G401.6 (cell line): ENCODE data around the gene LCP1.

Experiments
- FAIRE-seq: peaks from 2 replicates; lab custom pipeline; 2012; peaks lifted over from hg19 to GRCh38; lab: Jason Lieb, UNC

The LCP1 gene

DNA sequence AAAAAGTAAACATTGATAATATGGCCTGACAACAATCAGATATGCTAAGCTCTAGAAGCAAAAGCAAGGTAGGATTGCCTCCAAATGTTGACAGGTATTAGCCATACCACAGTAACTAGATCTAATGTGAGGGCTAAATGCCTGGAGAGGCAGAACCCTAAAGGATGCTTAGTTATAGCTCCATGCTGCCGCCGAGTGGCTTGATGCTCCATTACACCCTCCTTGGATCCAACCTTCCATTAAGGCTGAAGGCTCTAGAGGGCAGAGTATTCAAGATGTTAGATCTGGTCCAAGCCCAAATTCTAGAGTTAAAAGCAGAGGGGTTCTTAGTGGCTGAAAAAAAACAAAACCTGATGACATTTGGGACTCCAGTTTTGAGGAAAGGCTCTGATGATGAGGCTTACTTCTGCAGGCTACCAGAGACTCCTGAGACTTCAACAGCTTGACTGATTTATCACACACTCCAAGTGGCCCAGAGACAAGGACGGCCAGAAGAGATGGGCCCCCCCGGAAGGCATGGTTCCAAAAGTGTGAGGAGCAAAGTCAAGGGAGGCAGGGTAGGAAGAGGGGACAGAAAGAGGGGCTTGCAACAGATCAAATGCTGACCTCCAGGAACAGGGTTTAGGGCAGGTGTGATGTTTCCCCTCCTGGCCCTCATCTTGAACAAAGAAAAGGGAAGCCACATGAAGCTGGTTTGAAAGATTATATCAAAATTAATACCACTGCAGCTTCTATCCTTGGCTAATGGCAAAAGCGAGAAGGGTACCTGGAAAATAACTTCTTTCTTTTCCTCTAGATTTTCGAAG, 55.2 kb downstream of the LCP1 start:
- FAIRE-seq, result peak; percentile 47

DNA sequence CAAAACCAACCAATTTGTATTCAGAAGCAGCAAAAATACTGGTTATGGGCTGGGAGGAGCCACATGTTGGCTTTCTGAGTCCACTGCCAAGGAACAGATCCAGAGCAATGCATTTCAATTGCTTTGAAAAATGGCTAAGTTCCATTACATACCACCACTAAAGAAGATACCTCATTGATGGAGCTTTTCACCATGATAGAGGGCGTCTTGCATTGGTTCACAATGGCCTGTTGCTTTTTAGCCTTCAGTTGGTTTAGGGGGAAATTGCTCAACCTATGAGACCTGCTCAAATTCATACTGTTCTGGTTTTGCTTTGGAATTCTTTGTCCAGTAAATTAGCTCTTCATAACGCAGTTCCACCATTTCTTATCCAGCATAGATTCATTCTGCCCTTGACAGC, 55.9 kb downstream of the LCP1 start:
- FAIRE-seq, result no peak

DNA sequence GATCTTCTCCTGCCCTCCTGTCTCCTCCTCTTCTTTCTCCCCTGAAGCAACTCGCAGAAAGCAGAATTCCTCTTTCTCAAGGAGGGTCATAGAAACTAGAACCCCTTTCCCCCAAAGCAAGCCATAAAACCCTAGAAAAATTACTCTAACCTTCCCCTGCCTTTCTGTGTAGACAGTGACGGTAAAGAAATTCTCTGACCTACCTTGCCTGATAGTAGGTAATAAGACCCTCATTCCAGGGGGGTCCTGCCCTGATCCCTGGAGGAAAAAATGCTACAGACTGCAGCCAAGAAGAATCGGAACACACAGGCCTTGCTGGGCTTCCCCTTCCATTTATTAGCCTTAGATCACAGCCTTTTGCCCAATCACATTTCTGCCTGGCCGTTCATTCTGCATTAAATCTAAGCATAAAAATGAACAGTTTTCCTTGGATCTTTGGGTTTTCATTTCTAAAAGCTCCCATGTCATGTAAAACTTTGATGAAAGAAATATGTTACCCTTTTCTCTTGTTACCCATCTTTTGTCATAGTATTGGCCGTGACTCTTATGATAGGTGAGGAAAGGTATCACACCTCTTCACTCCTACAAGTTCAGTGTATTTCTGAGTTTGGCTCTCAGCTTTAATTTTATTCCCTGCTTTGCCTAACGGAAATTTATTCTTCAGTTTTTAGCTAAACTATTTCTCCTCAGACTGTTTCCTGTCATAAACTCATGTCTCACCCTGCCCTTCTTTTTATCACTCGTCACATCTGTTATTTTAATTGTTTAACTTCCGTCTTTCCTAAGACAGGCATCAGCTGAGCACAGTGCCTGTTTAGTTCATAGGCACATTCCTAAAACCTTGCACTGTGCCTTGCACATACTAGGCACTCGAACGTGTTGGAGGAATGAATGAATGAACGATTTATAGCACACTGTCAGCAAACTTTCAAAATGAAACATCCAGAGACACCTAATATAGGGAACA, 56.7 kb downstream of the LCP1 start:
- no peak for FAIRE-seq

DNA sequence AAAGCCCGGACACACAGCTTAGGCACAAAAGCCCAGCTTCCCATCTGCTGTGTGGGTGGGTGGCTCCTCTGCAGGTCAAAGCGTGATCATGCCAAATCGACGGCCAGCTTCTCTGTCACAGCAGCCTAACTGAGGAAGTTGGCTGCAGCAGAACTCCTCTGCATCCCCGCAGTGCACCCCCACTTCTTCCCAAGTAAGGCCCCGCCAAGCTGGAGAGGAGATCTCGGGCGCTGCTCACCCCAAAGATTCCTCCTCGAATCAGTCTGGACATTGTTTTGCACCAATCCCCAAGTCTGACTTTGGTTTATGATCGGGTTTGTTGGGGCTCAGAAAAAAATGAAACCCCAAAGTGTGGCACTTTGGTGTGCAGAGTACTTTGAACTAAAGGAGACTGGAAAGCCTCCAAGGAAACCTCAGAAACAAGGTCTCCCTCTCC, 57.4 kb downstream of the LCP1 start:
- FAIRE-seq, result no peak

DNA sequence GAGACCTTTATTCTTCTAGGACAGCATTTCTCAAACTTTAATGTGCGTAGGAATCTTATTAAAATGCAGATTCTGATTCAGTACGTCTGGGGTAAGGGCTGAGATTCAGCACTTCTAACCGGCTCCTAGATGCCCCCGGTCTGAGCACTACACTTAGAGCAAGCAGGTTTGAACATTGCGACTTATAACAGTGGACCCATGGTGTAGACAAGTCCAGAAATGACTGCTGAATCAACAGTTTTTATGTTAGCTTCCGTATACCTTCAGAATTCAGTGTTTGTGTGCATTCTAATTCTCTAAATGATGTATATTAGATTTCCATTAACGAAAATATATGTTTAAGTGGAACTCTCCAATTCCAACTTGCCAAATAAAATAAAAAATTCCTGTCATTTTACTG, 59.7 kb downstream of the LCP1 start:
- FAIRE-seq, result no peak

DNA sequence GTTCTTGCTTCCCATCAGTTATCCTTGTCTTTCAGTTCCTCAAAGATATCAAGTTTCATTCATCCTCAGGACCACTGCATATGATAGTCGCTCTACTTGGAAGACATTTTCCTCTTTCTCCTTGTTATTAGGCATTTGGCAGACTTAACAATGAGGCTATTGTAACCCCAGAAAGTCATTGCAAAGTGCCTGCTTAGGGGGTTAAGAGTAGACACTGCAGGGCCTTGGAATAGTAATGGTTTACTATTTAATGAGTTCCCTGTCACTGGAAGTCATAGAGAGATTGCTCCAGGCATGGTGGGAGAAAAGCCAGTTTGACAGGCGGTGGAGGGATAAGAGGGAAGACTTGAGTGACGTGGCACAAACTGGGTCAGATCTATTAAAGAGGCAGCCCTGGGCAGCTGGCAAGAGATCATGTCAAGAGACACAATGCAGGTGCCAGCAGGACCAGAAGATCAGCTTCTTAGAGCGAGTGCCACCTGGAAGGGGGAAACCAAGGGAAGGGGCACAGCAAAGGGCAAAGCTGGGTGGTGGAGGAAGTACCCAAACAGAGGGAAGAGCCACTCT, 60.3 kb downstream of the LCP1 start:
- no peak for FAIRE-seq

DNA sequence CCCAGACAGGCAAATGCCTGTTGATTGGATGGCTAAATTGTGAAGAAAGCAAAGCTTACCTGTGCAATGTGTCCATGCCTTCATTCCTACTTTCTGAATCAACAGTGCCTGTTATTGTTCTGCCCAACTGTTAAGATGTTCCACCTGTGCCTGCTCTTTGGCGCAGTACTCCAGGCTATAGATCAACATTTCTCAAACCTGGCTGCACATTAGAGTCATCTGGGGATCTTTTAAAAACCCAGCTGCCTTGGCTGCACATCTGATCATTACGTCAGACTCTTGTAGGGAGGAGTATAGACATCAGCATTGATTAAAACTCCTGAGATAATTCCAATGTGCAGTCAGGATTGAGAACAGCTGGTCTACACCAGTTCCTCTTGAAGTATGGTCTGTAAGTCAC, 60.9 kb downstream of the LCP1 start:
- FAIRE-seq, result no peak

DNA sequence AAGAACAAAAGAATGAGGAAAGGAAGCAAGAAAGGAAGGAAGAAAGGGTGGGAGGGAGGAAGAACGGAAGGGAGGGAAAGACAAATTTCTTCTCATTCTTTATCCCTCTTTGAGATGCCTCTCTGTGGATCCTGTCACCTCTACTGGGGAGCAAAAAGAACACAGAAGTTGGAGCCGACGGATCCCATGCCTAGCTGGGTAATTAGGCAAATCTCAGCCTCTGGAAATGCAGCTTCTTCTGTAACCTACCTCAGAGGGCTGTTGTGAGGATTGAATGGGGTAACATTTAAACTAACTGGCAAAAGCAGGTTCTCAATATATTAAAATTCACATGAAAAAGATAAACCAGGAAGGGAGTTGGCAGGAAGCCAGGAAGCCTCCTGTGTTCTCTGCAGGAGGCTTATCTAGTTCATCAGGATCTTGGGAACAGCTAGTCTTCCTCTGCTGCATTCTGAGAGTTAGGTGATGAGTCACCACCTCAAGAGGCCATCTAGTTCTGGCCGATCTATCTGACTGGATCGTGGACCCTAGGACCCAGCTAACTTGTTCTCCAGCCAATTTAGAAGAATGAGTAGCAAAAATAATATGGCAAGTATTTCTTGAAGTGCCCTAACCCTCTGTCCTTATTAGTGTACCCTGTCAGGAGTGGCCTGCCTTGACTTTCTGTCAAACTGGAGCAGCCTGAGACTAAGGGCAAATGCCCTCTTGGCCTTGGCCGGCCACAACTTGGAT, 61.9 kb downstream of the LCP1 start:
- FAIRE-seq, result no peak

- FAIRE-seq, result no peak
Observed at GRCh38 chr13:46116653-46117502, 65.1 kb downstream of the LCP1 start.

DNA sequence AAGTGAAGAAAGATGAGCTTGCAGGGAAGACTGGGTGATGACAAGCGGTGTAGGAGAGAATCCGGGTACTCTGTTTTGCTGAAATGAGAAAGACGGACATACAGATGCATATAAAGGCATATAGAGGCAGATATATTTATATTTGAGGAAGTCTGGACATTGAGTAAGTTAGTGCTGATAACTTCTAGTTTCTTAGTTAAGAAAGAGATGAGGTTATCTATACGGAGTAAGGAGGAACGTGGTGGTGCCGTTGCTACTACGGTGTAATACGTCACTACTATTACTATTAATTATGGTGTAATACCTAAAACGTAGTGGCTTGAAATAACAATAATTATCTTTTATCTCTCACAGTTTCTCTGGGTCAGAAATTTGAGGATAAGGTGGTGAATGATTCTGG, 67.4 kb downstream of the LCP1 start:
- no peak for FAIRE-seq

DNA sequence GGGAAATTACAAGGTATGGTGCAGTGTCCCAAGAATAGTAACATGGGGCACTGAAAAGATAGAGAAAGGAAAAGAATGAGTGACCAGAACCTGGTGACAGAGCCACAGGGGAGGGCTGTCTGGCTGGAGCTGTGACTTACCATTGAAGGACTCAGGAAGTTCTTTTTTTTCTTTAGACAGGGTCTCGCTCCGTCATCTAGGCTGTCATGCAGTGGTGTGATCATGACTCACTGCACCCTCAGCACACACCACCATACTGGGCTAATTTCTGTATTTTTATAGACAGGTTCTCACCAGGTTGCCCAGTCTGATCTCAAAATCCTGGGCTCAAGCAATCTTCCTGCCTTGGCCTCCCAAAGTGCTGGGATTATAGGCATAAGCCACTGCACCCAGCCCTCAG, 68.4 kb downstream of the LCP1 start:
- FAIRE-seq, result no peak

- peak; percentile 47 for FAIRE-seq
Observed at GRCh38 chr13:46111151-46111550, 70.8 kb downstream of the LCP1 start.

GRCh38 chr13:46109451-46109850, 72.5 kb downstream of the LCP1 start:
- no peak for FAIRE-seq

DNA sequence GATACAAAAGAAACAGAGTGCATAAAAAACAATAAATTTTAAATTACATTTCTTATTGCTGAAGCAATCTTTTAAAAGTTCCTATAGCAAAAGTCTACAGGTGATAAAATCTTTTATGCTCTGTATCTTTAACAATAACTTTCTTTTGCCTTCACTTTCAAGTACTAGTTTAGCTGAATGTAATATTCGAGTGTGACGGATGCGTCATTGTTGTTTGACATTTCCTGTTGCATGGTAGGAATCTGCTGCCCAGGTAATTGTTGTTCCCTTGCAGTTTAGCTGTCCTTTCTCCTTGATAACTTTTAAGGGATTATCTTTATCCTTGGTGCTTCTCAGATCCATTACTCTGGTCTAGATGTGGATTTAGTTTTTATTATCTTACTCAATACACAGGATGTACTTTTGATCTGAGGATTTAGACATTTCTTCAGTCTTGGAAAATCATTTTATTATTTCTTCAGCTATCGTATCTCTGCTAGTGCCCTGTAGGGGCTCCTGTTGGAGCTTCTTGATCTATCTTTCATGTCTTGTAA, 75.1 kb downstream of the LCP1 start:
- no peak for FAIRE-seq

DNA sequence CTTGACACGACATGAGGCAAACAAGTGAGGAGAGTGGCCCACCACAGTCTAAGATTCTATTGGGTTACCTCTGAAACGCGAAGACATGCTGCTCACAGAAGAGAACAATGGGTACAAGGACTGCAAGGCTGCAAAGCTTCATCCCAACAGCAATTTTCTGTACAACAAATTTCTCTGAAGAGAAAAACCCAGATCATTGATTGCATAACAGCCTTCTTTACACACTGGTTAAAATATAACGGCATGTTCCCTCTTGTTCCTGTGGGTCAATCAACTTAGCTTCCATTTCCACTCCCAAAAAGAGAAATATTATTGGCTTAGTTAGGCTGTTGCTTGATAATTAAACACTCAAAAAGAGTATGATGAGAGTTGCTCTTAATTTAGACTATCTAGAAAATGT, 77.1 kb downstream of the LCP1 start, which contains the start of gene CPB2:
CPB2 (minus strand) TSS at position 166 of the 400 bp plus-strand sequence; CDS start at position 142, 24 bp downstream.
- FAIRE-seq, result no peak

DNA sequence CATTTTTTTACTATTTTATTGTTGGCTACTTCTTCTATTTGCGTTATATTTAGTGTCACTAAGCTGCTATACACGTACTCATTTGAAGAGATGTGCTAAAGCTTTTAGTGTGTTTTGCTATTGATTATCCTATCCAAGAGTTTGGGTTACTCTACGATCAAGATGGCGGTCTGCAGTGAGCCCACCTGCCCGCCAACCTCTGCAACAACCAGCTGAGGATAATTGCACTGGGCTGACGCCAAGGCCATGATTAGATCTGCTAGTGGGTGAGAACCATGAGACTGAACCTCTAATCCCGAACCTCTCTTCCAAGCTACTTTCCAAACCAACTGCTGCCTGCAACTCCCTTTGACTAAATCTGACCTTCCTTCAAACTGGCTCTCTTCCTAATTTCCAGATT, 78.9 kb downstream of the LCP1 start:
- FAIRE-seq, result no peak

DNA sequence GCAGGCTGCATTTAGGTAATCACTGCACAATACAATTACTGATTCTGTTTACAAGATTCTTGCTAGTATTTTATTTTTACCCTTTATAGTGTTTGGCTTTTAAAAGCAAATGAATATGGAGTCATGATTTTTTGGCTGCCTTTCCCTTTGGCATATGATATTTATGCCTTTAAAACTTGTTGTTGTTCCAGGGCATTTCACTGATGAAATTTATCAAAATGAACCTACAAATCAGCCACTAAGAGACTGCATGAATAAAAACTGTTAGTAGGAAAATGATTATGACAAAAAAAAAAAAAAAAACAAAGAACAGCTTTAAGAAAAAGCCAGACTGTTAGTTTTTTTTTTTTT, 79.7 kb downstream of the LCP1 start:
- FAIRE-seq, result no peak

DNA sequence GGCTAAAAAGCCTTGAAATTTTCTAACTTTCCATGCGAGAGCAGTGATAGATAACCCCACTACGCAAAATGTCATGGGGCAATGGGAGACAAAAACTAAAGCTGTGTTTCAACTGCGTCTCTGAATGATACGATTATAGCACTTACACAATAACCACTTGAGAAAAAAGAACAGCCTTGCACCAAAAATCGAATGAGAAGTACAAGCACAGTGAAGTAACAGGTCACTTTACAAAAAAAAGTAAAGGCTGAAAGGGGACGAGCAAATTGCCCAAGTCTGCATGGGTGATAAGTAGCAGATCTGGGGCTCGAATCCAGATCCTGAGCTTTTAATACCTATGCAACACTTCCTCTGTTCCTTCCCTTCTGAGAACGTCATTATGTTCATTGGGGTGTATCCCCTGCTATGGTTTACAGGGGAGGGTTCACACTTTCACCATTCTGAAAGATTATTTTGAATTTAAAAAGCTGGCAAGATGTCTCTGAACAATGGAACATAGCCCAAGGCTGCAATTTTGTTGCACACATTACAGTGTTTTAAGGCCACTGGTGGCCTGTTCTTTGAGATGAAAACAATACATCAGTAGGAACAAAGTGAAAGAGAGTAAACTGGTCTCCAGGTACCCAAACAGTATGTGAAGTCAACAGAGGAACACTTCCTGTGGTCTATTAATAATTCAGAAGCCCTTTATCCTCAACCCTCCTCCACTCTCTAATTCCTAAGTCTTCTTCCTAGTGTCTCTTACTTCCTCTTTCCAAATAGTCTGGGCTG, 80.3 kb downstream of the LCP1 start:
- no peak for FAIRE-seq

- no peak for FAIRE-seq
Observed at GRCh38 chr13:46101002-46101401, 81.0 kb downstream of the LCP1 start.

GRCh38 chr13:46100191-46100815, 81.7 kb downstream of the LCP1 start:
- no peak for FAIRE-seq
